ENCODE results near the gene CDH20.

Gene CDH20

DNA sequence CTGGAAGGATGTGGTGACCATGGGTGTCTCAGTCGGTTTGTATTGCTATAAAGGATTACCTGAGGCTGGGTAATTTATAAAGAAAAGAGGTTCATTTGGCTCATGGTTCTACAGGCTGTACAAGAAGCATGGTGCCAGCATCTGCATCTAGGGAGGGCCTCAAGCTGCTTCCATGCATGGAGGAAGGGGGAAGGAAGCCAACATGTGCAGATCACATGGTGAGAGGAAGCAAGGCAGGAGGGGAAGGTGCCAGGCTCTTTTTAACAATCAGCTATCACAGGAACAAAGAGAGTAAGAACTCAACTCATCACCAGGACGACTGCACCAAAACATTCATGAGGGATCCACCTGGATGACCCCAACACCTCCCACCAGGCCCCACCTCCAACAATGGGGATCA, 209.4 kb downstream of the CDH20 start:
- DNase-seq: no peak

DNA sequence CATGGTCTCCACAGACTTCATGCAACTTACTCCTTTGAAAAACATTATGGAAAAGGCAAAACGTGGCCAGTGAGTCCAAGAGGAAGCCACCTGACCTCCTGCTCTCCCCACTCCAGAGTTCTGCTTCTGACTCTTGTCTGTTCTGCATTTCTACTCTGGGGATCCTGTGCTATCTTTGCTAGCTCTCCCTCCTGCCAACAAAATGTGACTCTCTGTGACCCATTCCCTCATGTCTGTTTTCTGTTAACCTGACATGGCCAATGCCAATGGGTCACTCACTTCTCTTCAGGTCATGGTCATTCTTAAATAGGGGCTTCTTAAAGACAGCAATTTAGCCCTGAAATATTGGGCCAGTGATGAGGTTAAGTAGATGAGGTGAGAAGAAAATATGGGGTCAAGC, 210.3 kb downstream of the CDH20 start:
- DNase-seq: no peak

DNA sequence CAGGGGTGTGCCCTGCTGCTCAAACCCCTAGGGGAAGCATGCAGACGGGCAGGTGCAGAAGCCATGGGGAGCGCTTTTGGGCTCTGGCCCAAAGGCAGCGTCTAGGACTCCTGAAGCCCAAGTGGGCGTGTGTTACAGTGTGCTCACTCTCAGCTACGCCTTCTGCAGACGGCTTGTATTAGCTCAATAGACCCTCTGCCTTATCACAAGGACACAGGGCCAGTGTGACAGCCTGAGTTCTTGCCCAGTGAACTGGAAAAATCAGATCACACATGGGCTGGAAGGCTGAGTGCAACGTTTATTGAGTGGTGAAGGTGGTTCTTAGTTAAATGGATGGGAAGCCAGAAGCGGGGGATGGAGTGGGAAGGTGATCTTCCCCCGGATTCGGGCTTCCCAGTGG, 210.9 kb downstream of the CDH20 start:
- DNase-seq: no peak

DNA sequence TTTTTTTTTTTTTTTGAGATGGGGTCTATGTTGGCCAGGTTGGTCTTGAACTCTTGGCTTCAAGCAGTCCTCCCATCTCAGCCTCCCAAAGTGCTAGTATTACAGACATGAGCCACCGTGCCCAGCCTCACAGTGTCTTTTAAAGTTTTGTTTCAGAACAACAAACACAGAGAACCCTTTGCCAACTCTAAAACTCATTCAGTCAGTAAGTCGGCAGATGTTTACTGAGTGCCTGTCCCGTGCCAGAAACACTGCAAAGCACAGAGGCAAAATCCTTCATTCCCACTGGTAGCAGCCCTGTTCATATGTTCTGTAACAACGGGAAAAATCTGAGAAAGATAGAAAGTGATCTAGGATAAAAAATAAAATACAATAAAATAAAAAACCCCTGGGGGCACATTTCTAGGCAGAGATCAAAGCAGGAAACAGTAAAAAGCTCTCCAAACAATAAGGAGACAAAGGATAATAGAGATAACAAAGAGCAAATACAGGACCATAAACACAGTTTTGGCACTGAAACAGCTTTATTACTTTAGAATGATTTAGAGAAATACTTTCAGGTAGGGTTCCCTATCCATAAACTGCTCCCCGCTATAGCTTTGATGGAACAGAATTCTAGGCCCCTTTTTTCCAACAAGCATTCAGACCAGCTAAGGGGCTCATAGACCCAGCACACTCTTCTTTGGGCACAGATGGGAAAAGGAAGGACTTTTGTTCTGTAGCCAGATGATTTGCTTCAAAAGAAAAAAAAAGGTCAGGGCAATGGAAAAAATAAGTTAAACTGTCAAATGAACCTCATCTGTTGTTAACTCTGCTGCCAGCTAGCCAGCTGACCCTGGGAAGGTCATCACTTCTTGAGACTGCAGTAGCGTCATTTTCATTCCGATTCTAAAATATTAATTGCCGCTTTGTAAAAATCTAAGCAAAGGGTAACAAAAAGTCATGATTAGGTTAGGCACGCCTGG, 212.3 kb downstream of the CDH20 start:
- DNase-seq: no peak

DNA sequence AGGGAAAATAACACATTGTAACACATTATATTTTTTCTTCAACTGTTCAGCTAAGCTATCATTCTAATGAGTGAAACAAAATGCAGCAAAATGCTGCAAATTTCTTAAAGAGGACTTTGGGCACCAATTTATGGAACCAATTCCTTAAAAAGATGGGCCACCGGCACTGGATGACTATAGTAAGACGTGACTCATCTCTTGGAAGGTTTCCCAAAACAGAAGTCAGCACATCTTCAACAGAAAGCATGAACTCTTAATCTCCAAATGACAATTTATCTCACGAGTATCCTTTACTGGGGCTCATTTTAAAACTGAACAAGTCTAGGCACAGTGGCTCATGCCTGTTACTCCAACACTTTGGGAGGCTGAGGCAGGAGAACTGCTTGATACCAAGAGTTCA, 213.4 kb downstream of the CDH20 start:
- no peak for DNase-seq

DNA sequence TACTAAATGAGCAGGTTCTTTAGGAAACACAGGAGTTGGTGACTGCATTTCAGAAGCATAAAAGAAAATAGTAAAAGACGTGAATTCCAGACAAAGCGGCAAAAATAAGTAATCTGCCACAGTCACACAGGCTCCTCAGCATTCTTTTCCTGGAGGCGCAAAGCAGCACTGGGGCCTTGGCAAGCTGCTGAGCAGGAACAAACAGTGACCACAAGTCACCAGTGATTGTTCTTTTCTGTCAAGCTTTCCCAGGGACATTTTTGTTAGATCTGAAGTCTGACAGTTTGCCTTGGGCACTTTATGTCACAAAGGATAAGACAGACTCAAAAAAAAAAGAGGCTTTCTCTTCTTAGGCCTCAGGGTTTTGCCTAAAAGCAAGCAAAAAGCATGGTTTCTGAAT, 216.2 kb downstream of the CDH20 start:
- no peak for DNase-seq

DNA sequence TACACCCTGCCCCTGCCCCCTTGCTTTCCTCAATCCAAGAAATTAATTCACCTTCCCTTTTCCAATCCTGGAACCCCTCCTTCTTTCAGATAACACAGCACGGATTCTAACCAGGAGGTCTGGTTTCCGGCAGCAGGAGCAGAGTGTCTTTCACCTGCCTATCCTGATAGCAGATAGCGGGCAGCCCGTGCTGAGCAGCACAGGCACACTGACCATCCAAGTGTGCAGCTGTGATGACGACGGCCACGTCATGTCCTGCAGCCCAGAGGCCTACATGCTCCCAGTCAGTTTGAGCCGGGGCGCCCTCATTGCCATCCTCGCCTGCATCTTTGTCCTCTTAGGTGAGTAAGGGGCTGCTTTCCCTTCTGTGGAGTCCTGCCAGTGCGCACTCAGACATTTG, 216.7 kb downstream of the CDH20 start:
- no peak for DNase-seq

DNA sequence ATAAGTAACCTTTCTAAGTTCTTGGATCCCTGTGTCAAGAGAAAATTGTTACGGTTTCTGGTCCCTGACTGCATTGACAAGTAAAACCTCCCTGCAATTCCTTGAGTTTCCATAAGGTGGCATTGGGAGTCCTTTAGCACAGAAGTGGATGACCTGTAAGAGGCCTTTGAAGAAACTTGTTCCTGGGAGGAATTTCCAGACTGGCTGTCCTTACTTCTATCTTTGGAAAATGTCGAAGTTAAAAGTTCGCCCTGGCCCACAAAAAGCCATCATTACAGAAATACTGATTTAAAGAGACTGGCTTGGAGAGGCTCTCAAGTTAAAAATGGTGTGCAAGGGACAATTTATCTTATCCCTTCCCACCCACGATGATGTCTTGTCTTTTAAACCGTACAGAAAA, 218.4 kb downstream of the CDH20 start:
- peak; percentile 65 for DNase-seq

DNA sequence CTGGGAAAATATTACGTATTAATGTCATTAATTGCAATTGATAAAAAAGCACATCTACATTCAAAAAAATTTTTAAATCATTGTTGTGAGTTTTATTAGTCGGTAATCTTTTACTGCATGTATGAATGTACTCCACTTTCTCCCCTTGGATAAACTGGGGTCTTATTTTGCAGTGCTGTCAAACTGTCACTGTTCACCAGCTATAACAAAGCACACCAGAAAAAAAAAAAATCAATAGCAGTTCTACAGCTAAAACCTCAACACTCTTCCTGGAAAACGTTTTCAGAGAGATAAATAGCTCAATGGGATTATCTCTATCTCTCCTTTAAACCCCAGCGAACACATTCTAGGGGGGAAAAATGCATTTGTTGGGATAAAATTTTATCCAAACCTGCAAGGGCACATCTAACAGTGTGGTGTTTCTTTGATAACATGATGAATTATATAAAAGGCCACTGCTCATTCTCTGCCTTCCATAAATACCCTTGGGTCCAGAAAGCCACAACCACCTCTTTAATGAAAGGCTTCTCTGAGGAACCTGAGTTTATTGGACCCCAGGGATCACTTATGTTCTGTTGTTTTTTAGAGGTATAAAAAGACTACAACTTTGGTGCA, 219.9 kb downstream of the CDH20 start:
- DNase-seq: no peak

DNA sequence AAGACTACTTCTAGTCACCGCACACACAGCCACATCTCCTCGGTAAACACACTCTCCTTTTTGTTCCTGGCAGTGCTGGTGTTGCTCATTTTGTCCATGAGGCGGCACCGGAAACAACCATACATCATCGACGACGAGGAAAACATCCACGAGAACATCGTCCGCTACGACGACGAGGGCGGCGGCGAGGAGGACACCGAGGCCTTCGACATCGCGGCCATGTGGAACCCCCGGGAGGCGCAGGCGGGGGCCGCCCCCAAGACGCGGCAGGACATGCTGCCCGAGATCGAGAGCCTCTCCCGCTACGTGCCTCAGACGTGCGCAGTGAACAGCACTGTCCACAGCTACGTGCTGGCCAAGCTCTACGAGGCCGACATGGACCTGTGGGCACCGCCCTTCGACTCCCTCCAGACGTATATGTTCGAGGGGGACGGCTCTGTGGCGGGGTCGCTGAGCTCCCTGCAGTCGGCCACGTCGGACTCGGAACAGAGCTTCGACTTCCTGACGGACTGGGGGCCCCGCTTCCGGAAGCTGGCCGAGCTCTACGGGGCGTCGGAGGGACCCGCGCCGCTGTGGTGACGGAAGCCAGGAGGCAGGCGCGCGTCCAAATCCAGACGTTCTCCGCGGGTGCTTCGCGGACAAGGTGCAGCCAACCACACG, 221.0 kb downstream of the CDH20 start:
- DNase-seq: no peak

DNA sequence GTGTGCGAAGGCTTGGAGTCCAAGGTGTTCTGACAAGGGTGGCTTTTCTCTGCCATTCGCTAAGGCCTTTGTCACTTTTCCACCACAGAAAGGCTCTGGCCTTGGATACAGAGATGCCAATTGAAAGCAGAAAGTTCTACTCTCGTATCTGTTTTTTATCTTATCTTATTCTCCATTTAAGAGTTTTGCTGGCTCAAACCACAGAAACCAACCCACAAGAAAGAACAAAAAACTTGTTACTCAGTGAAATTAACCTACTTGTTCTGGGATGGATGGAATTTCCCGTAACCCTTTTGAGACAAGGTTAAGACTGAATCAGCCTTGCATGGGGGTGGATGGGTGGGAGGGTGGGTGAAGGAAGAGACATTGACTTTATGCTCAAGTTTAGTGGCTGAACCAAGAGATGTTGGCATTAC, 221.7 kb downstream of the CDH20 start:
- no peak for DNase-seq

DNA sequence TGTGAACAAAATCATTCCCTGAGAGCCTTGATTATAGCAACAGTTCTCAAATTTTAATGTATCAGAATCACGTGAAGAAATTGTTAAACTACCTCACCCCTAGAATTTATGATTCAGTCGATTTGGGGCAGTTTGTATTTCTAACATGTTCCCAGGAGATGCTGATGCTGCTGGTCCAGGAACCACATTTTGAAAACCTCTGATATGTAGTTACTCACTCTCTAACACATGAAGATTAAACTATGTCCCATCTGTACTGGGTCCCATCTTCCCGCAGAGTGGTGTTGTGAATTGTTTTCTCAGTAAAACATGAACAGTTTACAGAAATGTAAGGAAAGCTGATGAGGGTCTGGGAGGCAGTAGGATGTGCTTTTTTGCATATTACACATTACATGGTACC, 223.1 kb downstream of the CDH20 start:
- DNase-seq: no peak

DNA sequence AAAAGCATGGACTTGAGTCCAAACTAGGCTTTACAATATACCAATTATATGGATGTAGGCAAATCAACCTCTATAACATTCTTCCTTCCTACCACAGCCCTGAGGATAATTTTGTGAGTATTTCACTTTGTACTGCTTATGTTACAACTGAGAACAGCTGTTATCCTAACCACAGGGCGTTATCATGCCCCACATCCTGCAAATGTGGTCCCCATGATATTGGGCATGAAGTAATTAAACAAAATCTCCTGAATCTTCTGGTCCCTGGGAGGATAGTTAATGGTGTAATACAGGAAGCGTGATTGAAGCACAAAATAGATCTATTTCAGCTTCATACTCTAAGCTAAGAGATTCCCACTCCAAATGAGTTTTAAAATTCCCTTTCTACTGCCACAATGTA, 223.6 kb downstream of the CDH20 start:
- peak; percentile 35 for DNase-seq

DNA sequence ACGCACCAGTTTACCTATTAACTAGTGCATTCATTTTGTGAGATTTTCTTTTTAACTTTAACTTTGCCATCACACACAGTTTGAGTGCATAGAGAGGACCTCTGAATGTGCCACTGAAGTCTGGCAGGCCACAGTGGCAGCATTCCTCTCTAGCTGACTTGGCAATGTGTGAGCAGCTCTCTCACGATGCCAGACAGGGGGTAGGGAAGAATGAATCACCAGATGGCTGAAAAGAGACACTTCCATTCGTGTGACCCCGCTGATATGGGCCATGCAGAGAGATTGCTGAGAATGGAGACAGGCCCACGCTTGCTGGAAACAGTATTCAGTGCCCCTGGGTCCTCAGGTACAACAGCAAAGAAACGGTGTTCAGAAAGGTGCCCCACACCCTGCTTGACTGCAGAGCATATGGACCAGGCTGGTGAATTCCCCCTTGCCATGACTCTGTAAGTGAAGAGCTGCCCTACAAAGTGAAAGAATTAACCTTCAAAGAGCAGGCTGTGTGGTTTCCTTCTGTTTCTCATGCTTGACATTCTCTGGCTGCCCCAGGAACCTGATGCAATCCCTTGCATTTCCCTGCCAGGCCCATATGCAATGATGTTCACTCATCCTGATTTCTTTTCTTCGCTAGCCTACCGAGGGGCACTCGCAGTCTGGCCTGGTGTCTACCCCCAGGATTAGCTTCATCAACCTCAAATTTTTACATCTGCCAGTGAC, 236.1 kb downstream of the CDH20 start:
- DNase-seq: no peak

DNA sequence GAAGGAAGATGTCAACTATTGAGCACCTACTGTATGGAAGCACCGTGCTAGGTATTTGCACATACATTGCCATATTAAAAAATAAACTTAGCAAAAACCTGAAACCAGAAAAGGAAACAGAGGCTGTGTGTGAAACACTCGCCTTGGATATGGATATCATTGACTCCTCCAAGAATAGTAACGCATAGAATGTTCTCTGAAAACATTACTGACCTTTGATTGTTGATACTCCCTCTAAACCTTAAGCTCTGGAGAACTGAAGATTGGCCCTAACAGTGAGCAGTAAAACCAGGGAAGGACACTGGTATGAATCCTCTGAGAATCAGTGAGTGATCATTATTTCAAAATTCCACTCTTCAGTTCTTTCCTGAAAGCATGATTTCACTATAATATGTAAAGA, 236.8 kb downstream of the CDH20 start:
- DNase-seq: no peak

DNA sequence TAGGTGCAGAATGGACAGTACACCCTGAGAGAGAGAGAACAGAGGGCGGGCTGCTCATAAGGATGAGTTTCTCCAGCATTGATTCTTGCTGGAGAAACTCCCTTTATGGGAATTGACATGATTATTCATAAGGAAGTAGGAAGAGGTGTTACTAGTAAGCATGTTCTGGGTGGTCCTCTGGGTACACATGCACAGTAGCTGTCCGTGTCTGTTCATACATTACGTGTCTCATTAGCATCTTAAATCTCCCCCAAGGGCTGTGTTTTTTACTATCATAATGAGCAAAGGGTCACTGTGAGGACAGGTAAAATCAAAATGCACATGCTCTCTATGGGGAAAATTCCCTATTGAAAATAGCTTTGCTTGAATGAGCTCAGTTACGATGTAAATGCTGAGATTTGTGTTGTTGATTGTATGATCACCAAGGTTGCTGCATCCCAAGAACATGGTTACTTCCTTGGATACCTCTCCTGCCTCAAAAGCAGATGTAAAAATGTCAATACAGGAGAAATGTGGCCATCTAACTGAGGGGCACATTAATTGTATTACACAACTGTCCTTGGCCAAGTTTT, 238.9 kb downstream of the CDH20 start:
- DNase-seq: no peak

DNA sequence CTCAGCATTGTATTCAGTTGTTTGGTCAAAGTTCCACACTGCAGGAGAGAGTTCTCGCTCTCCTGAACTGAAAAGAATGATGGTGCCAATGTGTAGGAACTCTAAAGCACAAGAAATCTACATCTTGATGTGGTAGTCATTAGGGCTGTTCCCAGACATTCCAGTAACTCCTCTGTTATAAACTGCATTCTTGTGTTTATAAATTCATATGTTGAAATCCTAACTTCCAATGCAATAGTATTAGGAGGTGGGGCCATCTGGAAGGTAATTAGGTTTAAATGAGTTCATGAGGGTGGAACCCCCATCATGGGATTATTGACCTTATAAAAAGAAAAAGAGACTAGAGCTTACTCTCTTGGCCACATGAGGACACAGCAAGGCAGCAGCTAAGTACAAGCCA, 239.6 kb downstream of the CDH20 start:
- DNase-seq: no peak

DNA sequence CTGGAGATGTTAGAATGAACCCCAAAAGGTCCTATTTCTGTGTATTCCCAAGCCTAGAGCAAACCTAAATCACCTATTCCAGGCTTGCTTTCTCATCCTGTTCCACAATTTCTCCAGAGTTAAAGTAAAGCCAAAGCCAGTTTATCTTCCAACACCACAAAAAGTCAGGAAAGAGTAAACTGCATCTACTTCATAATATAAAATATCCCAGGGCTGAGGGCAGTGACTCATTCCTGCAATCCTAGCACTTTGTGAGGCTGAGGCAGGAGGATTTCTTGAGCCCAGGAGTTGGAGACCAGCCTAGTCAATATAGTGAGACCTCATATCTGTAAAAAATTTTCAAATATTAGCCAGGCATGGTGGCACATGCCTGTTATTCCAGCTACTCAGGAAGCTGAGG, 241.4 kb downstream of the CDH20 start:
- no peak for DNase-seq

DNA sequence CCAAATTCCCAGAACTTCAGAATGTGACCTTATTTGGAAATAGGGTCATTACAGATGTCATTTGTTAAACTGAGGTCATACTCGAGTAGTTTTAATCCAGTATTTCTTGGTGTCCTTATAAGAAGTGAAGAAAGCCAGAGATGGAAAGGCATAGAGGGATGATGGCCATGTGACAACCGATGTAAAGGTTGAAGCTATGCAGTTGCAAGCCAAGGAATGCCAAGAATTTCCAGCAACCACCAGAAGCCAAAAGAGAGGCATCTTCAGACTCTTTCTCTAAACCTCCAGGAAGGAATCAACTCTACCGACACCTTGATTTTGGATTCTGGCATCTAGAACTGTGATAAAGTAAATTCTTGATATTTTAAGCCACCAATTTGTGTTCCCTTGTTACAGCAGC, 242.2 kb downstream of the CDH20 start:
- no peak for DNase-seq

DNA sequence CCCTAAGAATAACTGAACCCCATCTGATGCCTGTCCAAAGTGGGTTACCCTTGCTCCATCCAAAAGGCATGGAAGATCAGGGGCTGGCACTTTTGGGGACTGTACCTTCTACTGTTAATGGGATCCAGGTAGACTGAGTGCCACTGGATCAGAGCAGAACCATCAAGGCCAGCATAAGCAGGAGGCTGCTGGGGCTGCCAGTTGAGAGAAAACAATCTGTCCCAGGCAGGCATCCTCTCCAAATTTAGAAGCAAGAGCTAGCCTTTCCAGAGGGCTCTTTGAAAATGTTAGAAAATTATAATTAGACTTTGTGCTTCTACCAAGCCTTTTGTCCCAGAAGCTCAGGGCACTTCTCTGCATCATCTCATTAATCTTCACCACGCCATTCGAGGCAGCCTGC, 245.6 kb downstream of the CDH20 start:
- DNase-seq: no peak

DNA sequence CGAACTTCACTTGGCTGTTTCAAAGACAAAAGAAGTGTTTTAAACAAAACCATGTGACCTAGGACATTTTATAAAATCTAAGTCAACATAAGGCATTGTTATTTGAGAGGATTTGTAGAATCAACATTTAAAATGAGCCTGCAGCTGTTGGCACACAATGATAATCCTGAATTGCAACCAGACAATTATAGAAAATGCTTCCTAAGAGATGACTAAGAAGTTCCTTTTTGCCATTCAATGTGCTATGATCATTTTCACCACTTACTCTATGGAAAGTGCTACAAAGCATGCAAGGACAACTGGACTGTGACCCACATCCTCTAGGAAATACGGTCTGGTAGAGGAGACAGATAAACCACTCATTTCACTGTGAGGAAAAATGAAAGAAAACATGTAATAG, 246.4 kb downstream of the CDH20 start:
- peak; percentile 27 for DNase-seq

DNA sequence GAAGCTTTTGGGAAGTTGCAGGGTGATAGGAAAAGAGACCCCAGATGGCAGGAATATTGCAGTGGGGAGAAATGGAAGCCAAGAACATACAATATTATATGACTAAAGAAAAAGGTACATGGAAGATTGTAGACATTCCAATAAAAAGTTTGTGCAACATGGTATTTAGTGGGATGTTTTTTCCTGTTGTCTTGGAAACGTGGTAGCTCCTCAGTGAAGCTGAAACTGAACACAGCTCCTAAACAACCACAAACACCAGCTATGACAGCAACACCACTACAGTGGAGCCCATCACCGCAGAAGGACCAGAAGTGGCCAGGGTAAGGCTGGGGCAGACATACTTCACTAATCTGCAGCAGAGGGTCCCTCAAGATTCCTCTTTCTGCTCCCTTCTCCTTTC, 246.8 kb downstream of the CDH20 start:
- DNase-seq: no peak
